ENCODE results near the gene MAP1S.
"Not testable (repeated sequence)": the region's sequence is repeated elsewhere in the genome, so short reads cannot be mapped to it uniquely, and the experiment has no call there.

The MAP1S gene

DNA sequence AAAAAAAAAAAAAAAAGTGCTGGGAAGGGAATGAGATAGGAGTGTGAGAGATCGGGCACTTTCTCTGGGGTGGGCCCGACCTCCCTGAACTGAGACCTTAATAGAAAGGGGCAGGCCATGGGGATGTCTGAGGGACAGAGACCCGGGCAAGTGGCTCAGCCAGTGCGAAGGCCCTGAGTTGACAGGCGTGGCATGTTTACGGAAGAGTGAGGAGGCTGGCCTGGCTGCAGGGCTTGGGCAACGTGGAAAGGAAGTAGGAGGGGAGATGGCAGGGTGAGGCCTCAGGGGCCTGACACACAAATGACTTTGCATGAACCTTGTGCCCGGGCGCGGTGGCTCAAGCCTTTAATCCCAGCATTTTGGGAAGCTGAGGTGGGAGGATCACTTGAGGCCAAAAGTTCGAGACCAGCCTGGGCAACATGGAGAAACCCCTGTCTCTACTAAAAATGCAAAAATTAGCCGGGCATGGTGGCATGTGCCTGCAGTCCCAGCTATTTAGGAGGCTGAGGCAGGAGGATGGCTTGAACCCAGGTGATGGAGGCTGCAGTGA is 45.9 kb downstream of the MAP1S start:
- DNase-seq (ENCODE audit: low read depth in 2 of 2): no peak

- no peak for DNase-seq (ENCODE audit: low read depth in 2 of 2)
These were observed 47.4 kb downstream of the MAP1S start for GRCh38 chr19:17766543-17767131.

- DNase-seq (ENCODE audit: low read depth in 2 of 2): no peak
These were observed 48.3 kb downstream of the MAP1S start for GRCh38 chr19:17767559-17767958.

GRCh38 chr19:17770613-17771012 is 51.3 kb downstream of the MAP1S start:
- no peak for DNase-seq (ENCODE audit: low read depth in 2 of 2)

DNA sequence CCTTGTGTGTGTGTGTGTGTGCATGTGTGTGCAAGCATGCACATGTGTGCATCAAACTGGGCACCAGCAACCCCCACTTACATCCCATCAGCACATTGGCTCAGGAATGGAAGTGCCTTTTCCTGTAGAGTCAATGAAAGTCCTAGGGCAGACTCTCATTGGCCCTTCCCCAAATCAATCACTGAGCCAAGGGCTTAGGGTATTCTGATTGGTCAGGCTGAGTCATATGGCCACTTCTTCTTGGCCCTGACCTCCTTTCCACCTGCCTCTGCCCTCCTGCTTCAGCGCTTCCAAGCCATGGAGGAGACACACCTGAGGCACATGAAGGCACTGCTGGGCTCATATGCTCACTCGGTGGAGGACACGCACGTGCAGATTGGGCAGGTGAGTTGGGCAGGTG is 52.9 kb downstream of the MAP1S start:
- no peak for DNase-seq (ENCODE audit: low read depth in 2 of 2)

DNA sequence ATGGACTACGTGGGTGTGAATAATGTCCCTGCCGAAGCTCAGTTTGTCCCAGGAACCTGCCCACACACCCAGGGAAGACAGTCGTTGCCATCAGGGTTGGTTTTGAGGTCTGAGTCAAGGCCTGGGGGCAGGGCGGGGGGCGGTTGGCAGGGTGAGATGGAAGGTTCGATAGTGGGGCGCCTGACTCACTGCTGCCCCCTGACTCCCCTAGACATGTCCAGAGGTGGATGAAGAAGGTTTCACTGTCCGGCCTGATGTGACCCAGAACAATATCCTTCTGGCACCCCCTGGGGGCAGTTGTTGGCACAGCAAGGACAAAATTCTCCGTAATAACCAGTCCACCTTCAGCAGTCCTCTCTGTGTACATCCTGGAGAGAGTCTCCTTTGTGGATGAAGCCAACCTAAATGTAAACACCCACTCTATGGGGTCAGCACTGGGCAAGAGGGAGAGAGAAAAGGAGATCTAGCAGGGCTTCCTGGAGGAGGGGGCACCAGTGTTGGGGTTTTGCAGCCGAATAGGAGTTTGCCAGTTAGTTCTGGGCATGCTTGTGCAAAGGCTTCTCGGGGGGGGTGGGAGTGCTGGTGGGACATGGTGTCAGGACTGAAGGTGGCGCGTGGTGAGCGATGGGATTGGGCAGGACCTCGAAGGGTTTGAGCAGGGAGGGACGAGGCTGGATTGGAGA is 56.1 kb downstream of the MAP1S start:
- DNase-seq (ENCODE audit: low read depth in 2 of 2): no peak

- no peak for DNase-seq (ENCODE audit: low read depth in 2 of 2)
These were observed 56.9 kb downstream of the MAP1S start for GRCh38 chr19:17775991-17776803.

DNA sequence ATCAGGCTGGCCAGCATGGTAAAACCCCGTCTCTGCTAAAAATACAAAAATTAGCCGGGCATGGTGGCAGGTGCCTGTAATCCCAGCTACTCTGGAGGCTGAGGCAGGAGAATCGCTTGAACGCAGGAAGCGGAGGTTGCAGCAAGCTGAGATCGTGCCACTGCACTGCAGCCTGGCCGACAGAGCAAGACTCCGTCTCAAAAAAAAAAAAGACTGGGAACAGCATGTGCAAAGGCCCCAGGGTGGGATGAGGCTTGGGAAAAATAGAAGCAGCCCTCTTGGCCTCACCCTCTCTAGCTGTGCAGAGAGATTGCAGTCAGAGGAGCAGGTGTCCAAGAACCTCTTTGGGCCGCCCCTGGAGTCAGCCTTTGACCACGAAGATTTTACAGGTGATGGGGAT is 58.6 kb downstream of the MAP1S start:
- not testable (repeated sequence) for DNase-seq (ENCODE audit: low read depth in 2 of 2)

GRCh38 chr19:17778251-17778967 is 59.1 kb downstream of the MAP1S start:
- no peak for DNase-seq (ENCODE audit: low read depth in 2 of 2)

- no peak for DNase-seq (ENCODE audit: low read depth in 2 of 2)
These were observed 60.0 kb downstream of the MAP1S start for GRCh38 chr19:17778968-17779929.

DNA sequence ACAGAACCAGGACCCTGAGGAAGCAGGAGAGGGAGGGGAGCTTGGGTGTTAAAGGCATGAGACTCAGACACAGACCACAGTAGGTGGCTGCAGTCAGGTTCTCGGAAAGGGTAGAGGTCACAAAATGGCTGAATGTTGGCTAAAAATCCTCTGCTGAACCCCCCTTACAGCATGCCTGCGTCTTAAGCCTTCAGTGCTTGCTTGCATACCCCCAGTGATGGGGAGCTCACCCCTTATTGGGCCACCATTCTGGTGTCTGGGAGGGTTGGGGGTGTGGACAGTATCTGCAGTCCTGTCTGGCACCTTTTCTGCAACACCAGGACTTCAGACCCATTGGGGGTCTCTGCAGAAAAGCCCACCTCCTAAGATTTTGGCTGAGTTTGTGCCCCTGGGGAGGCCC is 61.5 kb downstream of the MAP1S start:
- DNase-seq (ENCODE audit: low read depth in 2 of 2): no peak

DNA sequence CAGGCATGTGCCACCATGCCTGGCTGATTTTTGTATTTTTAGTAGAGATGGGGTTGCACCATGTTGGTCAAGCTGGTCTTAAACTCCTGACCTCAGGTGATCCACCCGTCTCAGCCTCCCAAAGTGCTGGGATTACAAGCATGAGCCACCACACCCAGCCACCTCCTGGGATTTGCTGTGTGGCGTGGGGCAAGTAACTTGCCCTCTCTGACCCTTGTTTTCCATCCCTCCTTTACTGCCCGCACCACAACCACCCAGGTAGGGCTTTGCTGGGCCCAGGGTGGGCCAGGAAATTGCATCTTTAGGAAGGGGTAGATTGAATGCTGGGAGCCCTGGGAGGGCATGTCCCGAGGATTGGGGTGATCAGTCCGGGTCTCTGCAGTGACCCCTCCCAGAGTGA is 64.4 kb downstream of the MAP1S start:
- not testable (repeated sequence) for DNase-seq (ENCODE audit: low read depth in 2 of 2)
